HG02938 (cell line): ENCODE data around the gene WFIKKN1.
A peak's percentile ranks its signal among the peaks of the same experiment; 100 is the strongest.

ENCODE experiments used
- ATAC-seq: cut with Tn5 transposase; IDR thresholded peaks from one replicate; pipeline ENCODE4 v1.9.1; 2021; ENCODE audit warnings: mild to moderate bottlenecking, moderate library complexity; ENCODE audit not compliant: unreplicated experiment

The WFIKKN1 gene

GRCh38 chr16:636206-637080, 5.7 kb downstream of the WFIKKN1 start, which contains the start of gene METTL26:
METTL26 (minus strand) TSS chr16:636305; CDS start chr16:636290, 15 bp downstream.
- peak; percentile 69 for ATAC-seq

GRCh38 chr16:637081-638018, 6.6 kb downstream of the WFIKKN1 start:
- ATAC-seq: no peak

- ATAC-seq: no peak
Observed at GRCh38 chr16:638034-638543, 7.3 kb downstream of the WFIKKN1 start.

GRCh38 chr16:638836-639235, 8.1 kb downstream of the WFIKKN1 start:
- no peak for ATAC-seq

GRCh38 chr16:640614-641013, 9.8 kb downstream of the WFIKKN1 start:
- no peak for ATAC-seq

- ATAC-seq: no peak
Observed at GRCh38 chr16:641326-642188, 10.8 kb downstream of the WFIKKN1 start, which contains the start of gene MCRIP2. MCRIP2 (plus strand) TSS chr16:641828; CDS start chr16:641992, 164 bp downstream.

- ATAC-seq: no peak
Observed at GRCh38 chr16:642189-643049, 11.6 kb downstream of the WFIKKN1 start.

- no peak for ATAC-seq
Observed at GRCh38 chr16:643050-643368, 12.2 kb downstream of the WFIKKN1 start.

- no peak for ATAC-seq
Observed at GRCh38 chr16:644556-644955, 13.8 kb downstream of the WFIKKN1 start.

- no peak for ATAC-seq
Observed at GRCh38 chr16:645852-646678, 15.3 kb downstream of the WFIKKN1 start.

- no peak for ATAC-seq
Observed at GRCh38 chr16:646679-647172, 15.9 kb downstream of the WFIKKN1 start.

GRCh38 chr16:647173-647902, 16.6 kb downstream of the WFIKKN1 start:
- no peak for ATAC-seq

- no peak for ATAC-seq
Observed at GRCh38 chr16:648071-648780, 17.4 kb downstream of the WFIKKN1 start.

GRCh38 chr16:648781-649589, 18.2 kb downstream of the WFIKKN1 start, which contains the start of gene WDR90:
WDR90 (plus strand) TSS chr16:649365; CDS start chr16:649417, 52 bp downstream.
- peak; percentile 74 for ATAC-seq

- peak; percentile 7 for ATAC-seq
Observed at GRCh38 chr16:649631-650030, 18.8 kb downstream of the WFIKKN1 start.

GRCh38 chr16:651844-652243, 21.1 kb downstream of the WFIKKN1 start:
- ATAC-seq: no peak
